PC-9 (cell line): ENCODE measurements around the gene BRINP3.

Source experiments
- EZH2 ChIP-seq: fragments of 200-600 bp; sonication (generic); IDR thresholded peaks from 2 replicates; pipeline ENCODE4 v1.8.0; 2017; ENCODE audit warnings: antibody characterized with exemption, low read depth
- TF ChIP-seq, protein P1 (sequence below): fragments of 200-600 bp; sonication (generic); conservative IDR thresholded peaks from 2 replicates; pipeline ENCODE4 v1.6.1; 2017; ENCODE audit warnings: mixed run types, antibody characterized with exemption, mild to moderate bottlenecking, moderate library complexity

DNA sequence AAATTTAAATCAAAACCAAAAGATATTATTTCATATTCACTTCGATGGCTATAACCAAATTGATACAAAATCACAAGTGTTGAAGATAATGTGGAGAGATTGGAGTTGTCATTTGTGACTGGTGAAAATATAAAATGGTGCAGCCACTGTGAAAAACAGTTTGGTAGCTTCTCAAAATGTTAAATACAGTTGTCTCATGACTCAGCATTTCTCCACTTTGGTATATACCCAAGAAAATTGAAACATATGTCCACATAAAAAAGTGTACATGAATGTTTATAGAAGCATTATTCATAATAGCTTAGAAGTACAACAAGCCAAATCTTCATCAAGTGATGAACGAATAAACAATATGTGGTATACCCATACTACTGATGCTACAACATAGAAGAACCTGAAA, 318.5 kb downstream of the BRINP3 start:
- TF ChIP-seq EZH2 = no peak
- TF ChIP-seq, protein P1, sequence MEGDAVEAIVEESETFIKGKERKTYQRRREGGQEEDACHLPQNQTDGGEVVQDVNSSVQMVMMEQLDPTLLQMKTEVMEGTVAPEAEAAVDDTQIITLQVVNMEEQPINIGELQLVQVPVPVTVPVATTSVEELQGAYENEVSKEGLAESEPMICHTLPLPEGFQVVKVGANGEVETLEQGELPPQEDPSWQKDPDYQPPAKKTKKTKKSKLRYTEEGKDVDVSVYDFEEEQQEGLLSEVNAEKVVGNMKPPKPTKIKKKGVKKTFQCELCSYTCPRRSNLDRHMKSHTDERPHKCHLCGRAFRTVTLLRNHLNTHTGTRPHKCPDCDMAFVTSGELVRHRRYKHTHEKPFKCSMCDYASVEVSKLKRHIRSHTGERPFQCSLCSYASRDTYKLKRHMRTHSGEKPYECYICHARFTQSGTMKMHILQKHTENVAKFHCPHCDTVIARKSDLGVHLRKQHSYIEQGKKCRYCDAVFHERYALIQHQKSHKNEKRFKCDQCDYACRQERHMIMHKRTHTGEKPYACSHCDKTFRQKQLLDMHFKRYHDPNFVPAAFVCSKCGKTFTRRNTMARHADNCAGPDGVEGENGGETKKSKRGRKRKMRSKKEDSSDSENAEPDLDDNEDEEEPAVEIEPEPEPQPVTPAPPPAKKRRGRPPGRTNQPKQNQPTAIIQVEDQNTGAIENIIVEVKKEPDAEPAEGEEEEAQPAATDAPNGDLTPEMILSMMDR = no peak
